Uterus (tissue), 4 donors: Measurements from ENCODE around the gene MSANTD2. TPM values are rescaled to one million over a fixed set of nuclear protein-coding genes. Genes with fewer than 3 reads are reported as not detected.

ENCODE experiments used
- DNase-seq, 2 donors: peaks; one replicate each; pipeline ENCODE4 v3.0.0-alpha.2; 2019 to 2020
- H3K27ac ChIP-seq, 2 donors: fragments of 200-600 bp; sonication (generic); 1 replicate in 1 of 2; 2 replicates in 1 of 2; pipeline ENCODE4 v1.5.1; 2016 to 2018
- H3K27me3 ChIP-seq, 2 donors: fragments of 200-600 bp; sonication (generic); one replicate each; pipeline ENCODE4 v1.5.1; 2018 to 2019; ENCODE audit warnings: control low read depth in 1 of 2
- H3K36me3 ChIP-seq, 2 donors: fragments of 200-600 bp; sonication (generic); one replicate each; pipeline ENCODE4 v1.5.1; 2019; ENCODE audit warnings: control low read depth in 1 of 2
- H3K4me1 ChIP-seq, 2 donors: fragments of 200-600 bp; sonication (generic); one replicate each; pipeline ENCODE4 v1.5.1; 2018 to 2019; ENCODE audit warnings: control low read depth in 1 of 2
- H3K4me3 ChIP-seq, 2 donors: fragments of 200-600 bp; sonication (generic); 1 replicate in 1 of 2; 2 replicates in 1 of 2; pipeline ENCODE4 v1.5.1; 2018 to 2019; ENCODE audit warnings: mild to moderate bottlenecking in 1 of 2
- H3K9me3 ChIP-seq, 2 donors: fragments of 200-600 bp; sonication (generic); one replicate each; pipeline ENCODE4 v1.5.1; 2019; ENCODE audit warnings: control low read depth in 1 of 2
- POLR2A ChIP-seq, 2 donors: fragments of 450-650 bp; IDR thresholded peaks; one replicate each; pipeline ENCODE4 v1.6.1; 2016; ENCODE audit warnings: antibody characterized with exemption in 2 of 2, mild to moderate bottlenecking in 1 of 2, moderate library complexity in 1 of 2
- intact Hi-C: fragments of 100-400 bp; cut with DNase I; formaldehyde crosslinking; loops from one replicate; pipeline ENCODE4 v1.15.1; 2023; ENCODE audit warnings: low total_unique reads
- total RNA-seq, 4 donors: library from RNA; depleted of rRNA in 3 of 4; stranded (reverse); fragments of >200 nt in 3 of 4; gene quantifications; one replicate each; pipeline versions ENCODE4 v1.1.0 to v1.2.4, GENCODE V29; 2014 to 2023
- TF ChIP-seq, protein P1 (sequence below), 4 experiments: fragments of 200-600 bp in 2 of 4; fragments of 450-650 bp in 2 of 4; sonication (generic) in 2 of 4; IDR thresholded peaks; one replicate each; pipeline ENCODE4 v1.5.1; 2016 to 2019; ENCODE audit warnings: antibody characterized with exemption in 4 of 4, mild to moderate bottlenecking in 2 of 4, moderate library complexity in 1 of 4
- donor health status: DM: yes; HTN: yes; CAD: no.

Gene MSANTD2
- 10 to 100 TPM in 3 of 4 donors, 1 to 10 TPM in 1; 5.1 to 36.6 (median 24.5) TPM for total RNA-seq

DNA sequence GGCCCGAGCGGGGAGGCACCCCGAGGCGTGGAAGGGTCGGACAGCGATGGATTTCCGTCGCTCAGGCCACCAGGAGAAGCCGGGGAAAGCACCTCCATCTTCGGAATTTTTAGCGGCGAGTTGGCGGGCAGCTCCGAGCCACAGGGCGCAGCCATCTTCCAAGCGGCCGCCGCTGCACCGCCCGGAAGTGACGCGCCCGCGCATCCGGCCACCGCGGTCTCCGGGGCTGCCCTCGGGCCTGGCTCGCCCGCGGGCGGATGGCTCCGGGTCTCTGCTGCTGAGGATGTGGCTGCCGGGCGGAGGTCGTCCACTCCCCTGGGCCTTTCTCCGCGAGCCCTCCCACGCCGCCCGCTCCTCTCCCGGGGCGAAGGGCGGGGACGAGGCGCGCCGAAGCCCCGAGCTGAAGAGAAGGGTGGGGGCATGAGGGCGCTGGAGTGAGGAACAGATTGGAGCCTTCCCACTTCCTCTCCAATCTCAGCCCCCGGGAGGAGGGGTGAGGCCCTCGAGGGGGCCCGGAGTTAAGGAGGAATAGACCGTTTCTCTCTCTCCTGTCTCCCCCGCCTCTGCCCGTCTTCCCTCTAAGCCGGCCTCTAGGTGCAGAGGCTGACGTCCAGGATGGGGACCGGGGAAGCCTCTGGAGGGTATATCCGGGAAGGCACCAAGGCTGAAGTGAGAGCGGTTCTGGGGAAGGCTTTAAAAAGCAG is at the start of gene MSANTD2:
Gene MSANTD2, minus strand, starts transcription at position 181 of the 704 bp plus-strand sequence. Its CDS starts 26 bp downstream, at position 155.
- H3K4me1 ChIP-seq: no peaks in the 10 kb centered on the region
- intact Hi-C loops: no loop called here

DNA sequence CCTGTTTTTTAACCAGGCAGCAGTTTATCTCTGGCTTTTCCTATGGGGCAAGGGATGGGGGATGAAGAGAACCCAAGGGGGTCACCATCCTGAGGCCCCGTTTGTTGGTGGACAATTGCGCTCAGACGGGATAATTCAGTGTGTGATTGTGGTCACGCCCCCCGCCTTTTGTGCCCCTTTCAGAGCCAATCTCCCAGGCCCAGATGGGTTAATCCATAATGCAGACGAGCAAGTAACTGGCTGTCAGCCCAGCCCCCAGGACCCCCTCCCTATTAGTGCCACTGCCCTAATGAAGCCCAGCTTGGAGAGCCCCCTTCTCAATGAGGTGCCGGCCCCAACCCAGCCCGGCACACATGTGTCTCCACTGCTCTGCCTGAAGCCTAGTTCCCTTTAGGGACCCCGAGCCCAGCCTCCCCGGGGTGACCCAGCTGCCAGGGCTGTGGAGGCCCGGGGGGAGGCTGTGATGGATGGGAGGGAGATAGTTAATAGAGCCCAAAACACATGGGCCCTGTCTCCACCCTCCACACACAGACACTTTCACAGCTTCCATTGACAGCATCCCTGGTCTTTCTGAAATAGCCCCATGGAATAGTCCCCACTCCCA is 46.0 kb upstream of the MSANTD2 start:
- intact Hi-C loops: no loop called here
- no peak for DNase-seq
- Histone ChIP-seq H3K36me3 (no peaks in the 10 kb centered on the region), H3K27me3 (peaks cover 9 to 77% of the 10 kb centered on the region in 2 donors), H3K4me1 (no peaks in the 10 kb centered on the region), H3K4me3 (no peak overlapping the region), H3K27ac (no peak overlapping the region), H3K9me3 (no peaks in the 10 kb centered on the region)
- TF ChIP-seq POLR2A (IDR thresholded peaks at IDR 0.05): no peak
- TF ChIP-seq, protein P1, sequence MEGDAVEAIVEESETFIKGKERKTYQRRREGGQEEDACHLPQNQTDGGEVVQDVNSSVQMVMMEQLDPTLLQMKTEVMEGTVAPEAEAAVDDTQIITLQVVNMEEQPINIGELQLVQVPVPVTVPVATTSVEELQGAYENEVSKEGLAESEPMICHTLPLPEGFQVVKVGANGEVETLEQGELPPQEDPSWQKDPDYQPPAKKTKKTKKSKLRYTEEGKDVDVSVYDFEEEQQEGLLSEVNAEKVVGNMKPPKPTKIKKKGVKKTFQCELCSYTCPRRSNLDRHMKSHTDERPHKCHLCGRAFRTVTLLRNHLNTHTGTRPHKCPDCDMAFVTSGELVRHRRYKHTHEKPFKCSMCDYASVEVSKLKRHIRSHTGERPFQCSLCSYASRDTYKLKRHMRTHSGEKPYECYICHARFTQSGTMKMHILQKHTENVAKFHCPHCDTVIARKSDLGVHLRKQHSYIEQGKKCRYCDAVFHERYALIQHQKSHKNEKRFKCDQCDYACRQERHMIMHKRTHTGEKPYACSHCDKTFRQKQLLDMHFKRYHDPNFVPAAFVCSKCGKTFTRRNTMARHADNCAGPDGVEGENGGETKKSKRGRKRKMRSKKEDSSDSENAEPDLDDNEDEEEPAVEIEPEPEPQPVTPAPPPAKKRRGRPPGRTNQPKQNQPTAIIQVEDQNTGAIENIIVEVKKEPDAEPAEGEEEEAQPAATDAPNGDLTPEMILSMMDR (IDR thresholded peaks at IDR 0.05): no peak

More for the DNA sequence above, at the start of gene MSANTD2:
- H3K36me3 ChIP-seq: no peaks in the 10 kb centered on the region
- H3K9me3 ChIP-seq: no peaks in the 10 kb centered on the region
- no peaks in the 10 kb centered on the region for H3K27me3 ChIP-seq
- peak; percentile 81 for DNase-seq
- TF ChIP-seq POLR2A (IDR thresholded peaks at IDR 0.05): peak; percentile 72 to 85
- TF ChIP-seq, protein P1 (IDR thresholded peaks at IDR 0.05): no peak
- H3K27ac ChIP-seq: peak within 1 kb of the TSS; percentile 96 to 98
- H3K4me3 ChIP-seq: peak within 1 kb of the TSS; percentile 50 to 91

DNA sequence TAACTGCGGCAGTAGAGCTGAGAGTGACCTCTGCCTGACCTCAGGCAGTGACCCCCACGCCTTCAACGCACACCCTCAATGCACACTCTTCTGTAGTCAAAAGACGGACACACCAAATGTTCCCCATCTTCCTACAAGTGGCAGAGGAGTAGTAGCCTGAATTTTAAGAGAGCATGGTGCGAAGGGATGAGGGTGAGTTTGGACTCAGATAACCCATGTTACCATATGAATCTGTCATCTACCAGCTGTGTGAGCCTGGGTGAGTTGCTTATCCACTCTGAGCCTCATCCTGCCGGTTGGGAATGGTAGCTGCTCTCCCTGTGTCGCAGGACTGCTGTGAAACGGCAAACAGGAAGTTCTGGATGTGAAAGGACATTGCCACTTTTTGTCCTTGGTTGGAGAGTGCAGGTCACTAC is 44.5 kb upstream of the MSANTD2 start:
- no peak overlapping the region for H3K27ac ChIP-seq
- no peak for DNase-seq
- peaks cover 0 to 2% of the 10 kb centered on the region in 2 donors for H3K4me1 ChIP-seq
- H3K4me3 ChIP-seq: no peak overlapping the region
- TF ChIP-seq, protein P1 (IDR thresholded peaks at IDR 0.05): no peak
- no peak for TF ChIP-seq POLR2A (IDR thresholded peaks at IDR 0.05)
- no peaks in the 10 kb centered on the region for H3K9me3 ChIP-seq
- H3K36me3 ChIP-seq: no peaks in the 10 kb centered on the region
- intact Hi-C loops: no loop called here
- H3K27me3 ChIP-seq: peaks cover 17 to 81% of the 10 kb centered on the region in 2 donors

DNA sequence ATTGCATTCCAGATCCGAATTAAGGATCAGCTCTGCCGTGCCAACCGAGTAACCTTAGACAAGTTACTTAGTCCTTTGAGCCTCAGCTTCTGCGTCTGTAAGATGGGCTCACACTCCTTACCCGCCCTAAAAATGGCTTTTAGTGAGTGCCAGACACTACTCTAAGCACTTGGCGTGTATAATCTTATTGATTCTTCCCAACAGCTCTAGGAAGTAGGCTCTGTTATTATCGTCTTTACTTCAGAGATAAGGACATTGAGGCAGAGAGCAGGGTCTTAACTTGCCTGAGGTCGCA is 43.4 kb upstream of the MSANTD2 start:
- intact Hi-C loops: no loop called here
- TF ChIP-seq POLR2A (IDR thresholded peaks at IDR 0.05): no peak
- TF ChIP-seq, protein P1 (IDR thresholded peaks at IDR 0.05): no peak
- H3K27ac ChIP-seq: no peak overlapping the region
- peaks cover 0 to 8% of the 10 kb centered on the region in 2 donors for H3K4me1 ChIP-seq
- H3K4me3 ChIP-seq: no peak overlapping the region
- peaks cover 24 to 79% of the 10 kb centered on the region in 2 donors for H3K27me3 ChIP-seq
- no peak for DNase-seq
- H3K36me3 ChIP-seq: no peaks in the 10 kb centered on the region
- no peaks in the 10 kb centered on the region for H3K9me3 ChIP-seq

DNA sequence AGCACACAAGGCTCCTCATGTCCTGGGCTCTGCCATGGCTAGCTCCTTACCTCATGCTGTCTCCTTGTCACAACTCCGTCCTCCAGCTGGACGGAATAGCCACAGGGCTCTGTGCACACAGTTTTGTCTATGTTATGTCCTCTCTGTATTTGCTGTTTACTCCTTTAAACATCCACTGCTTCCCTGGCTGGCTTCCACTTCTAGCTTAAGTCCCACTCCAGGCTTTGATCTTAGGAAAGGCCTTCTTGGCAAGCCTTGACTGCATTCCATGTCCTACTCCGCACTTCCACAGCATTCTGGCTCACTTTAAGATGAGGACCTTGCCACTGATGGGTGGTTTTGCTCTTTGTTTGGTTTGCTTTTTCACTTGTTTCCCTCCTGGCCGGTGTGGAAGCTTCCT is 42.1 kb upstream of the MSANTD2 start:
- H3K27me3 ChIP-seq: peaks cover 30 to 70% of the 10 kb centered on the region in 2 donors
- intact Hi-C loops: no loop called here
- peaks cover 0 to 8% of the 10 kb centered on the region in 2 donors for H3K4me1 ChIP-seq
- H3K4me3 ChIP-seq: no peak overlapping the region
- DNase-seq: no peak
- H3K9me3 ChIP-seq: no peaks in the 10 kb centered on the region
- TF ChIP-seq POLR2A (IDR thresholded peaks at IDR 0.05): no peak
- TF ChIP-seq, protein P1 (IDR thresholded peaks at IDR 0.05): no peak
- no peak overlapping the region for H3K27ac ChIP-seq
- no peaks in the 10 kb centered on the region for H3K36me3 ChIP-seq
